HPDE6-E6E7 (cell line): ENCODE data around the gene UNC45B.
A peak's percentile ranks its signal among the peaks of the same experiment; 100 is the strongest.
"Not testable (repeated sequence)": the region's sequence is repeated elsewhere in the genome, so short reads cannot be mapped to it uniquely, and the experiment has no call there.

Source experiments
- DNase-seq: peaks from one replicate; pipeline ENCODE4 v3.0.0; 2011; ENCODE audit warnings: missing footprints; ENCODE audit errors: extremely low spot score

Gene UNC45B

GRCh38 chr17:35214631-35215273 is 67.1 kb downstream of the UNC45B start:
- DNase-seq: no peak

GRCh38 chr17:35217107-35217506 is 69.5 kb downstream of the UNC45B start:
- no peak for DNase-seq

DNA sequence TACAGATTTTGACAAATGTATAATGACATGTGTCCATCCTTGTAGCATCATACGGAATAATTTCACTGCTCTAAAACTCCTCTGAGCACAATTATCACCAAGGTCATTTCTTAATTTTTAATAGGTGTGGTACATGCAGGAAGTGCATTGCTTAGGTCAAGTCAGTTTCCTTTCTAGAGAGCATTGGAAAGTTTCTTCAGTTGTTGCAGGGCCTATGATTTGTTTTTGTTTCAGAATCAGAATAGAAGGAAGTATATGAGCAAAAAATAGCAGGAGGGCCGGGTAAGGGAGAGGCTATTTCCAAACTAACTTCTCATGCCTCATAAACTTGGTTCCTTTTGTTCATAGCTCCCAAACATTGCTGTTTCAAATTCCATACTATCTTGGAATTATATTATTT is 71.3 kb downstream of the UNC45B start:
- no peak for DNase-seq

- no peak for DNase-seq
Observed at GRCh38 chr17:35222452-35222851, 74.8 kb downstream of the UNC45B start.

GRCh38 chr17:35224436-35224835 is 76.8 kb downstream of the UNC45B start:
- DNase-seq: no peak

DNA sequence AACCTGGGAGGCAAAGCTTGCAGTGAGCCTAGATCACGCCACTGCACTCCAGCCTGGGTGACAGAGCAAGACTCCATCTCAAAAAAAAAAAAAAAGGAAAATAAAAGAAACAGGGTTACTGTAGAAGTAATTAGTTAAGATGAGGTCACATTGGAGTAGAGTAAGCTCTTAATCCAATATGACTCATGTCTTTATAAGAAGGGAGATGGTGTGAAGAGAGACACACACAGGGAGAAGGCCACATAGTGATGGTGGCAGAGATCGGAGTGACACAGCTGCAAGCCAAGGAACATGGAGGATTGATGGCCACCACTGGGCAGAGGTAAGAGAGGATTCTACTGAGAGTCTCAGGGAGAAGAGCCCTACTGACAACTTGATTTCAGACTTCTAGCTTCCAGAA is 79.9 kb downstream of the UNC45B start:
- no peak for DNase-seq

DNA sequence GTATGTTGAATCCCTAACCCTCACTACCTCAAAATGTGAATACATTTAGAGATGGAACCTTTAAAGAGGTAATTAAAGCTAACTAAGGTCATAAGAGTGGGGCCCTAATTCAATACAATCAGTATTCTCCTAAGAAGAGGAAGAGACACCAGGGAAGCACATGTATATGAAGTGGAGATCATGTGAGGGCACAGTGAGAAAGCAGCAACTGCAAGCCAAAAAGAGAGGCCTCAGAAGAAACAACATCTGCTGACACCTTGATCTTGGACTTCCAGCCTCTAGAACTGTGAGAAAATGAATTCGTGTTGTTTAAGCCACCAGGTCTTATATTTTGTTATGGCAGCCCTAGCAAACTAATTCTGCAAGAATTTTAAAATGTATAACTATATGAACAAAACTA is 82.0 kb downstream of the UNC45B start:
- no peak for DNase-seq

GRCh38 chr17:35234315-35234714 is 86.7 kb downstream of the UNC45B start:
- DNase-seq: not testable (repeated sequence)

- no peak for DNase-seq
Observed at GRCh38 chr17:35235289-35235688, 87.7 kb downstream of the UNC45B start.

DNA sequence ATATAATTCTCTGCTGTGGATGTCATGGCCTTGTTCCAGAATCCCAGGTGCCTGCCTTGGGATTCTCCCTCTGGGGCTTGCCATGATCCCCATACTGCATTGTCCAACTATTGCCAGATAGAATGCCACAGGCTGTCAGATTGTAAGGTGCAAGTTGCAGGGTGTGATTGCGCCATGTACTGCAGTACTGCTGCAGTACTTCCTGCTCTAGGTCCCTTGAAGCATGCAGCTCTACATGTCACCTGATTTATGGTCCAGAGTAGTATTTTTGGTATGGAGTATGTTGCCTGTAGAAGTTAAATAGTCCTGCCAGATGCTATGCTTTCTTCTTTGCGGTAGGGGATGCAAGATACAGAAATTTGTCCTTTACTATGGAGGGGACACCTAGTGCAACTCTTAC is 88.3 kb downstream of the UNC45B start:
- no peak for DNase-seq

DNA sequence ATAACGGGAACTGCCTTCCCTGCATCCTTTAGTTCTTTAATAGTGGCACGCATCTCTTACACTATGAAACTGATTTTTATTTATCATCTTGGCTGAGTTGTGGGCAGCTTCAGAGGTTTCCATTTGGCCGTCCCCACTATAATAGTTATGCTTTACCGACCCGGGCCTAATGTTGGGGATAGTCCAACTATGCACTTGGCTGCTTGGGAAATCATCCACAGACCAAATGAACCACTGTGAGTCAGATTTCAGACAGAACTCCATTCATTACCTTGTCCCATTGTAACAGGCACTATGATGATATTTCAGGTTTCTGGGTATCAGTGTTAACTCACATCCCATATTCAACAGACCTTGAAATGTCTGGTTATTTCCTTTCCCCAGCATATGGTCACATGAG is 89.2 kb downstream of the UNC45B start:
- no peak for DNase-seq

- peak; percentile 70 for DNase-seq
Observed at GRCh38 chr17:35238821-35239220, 91.2 kb downstream of the UNC45B start.
